GM11168 (cell line): ENCODE measurements around the gene CCDC89.
"Not testable (repeated sequence)": the region's sequence is repeated elsewhere in the genome, so short reads cannot be mapped to it uniquely, and the experiment has no call there.

Source experiments
- in situ Hi-C: fragments of 300-500 bp; cut with MboI; formaldehyde crosslinking; loops from one replicate; pipeline ENCODE4 v1.12.0; 2022; ENCODE audit warnings: low sequenced_read_pairs; ENCODE audit not compliant: unreplicated experiment

Gene CCDC89

GRCh38 chr11:85695546-85695945 is 9.6 kb upstream of the CCDC89 start:
- in situ Hi-C loops = no loop called here

DNA sequence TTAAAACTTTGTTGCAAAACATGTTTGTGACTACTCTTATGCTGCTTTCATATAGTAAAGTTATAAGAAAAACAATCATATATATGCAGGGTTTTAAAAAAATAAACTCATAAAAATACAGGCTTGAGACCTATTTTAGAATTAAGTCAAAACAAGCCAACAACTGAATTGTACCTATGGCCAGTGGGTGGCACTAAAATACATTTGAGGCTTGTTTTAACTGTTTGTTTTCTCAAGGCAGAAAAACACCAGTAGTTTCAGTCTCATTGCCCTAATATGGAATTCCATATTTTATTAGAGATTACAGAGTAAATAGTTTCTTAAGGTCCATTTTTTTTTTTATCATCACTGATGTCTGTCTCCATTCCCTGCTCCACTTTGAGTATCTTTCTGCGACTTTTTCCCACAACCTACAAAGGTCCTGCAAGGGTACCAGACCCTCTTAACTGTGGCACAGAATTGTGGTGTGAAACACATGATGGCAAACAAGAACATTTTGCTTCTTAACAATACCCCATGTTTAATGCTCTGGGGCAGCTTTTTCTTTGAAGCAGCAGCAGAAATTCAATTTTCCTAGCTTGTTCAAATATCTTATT is 8.5 kb upstream of the CCDC89 start:
- in situ Hi-C loops = no loop called here

- in situ Hi-C loops = no loop called here
Measured at GRCh38 chr11:85685125-85685819, 723 bp downstream of the CCDC89 start.

DNA sequence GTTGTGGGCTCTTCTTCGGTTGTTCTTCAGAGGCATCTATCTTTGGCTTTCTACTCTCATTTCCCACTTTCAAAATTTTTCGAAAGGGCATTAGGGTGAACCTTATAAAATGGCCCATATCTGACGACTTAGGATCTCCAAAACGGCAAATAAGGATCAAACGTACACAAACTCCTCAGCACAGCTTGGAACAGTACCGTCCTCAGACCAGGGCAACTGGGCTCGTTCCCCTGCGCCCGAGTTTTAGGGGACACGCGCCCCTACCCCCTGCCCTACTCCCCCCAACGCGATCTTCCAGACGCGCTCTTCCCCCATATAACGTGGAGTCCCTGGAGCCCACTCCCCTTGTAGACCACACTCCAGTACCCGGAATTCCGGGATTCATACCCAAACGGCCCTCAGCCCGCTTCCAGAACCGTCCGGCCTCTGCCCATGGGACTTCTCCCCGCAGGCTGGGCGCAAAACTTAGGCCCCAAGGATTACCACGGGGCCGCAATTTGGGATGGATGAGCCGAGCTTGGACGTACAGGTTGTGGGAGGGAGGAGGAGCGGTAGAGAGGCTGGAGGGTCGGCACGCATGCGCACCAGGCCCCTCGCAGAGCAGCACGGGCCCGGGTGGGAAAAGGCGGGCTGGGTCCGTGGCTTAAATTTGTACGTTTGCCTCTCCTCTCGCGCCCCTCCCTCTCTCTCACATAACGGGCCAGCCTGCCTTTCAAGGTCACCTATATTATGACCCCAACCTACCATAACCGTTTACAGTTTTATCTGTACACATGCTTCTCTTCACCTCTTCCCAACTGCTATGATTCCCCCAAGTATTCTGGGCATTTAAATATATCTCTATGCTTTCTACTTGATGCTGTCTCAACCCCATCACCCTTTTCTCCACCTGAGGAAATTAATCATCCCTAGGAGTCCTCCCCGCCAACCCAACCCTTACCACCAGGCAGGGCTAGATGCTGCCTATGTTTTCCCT is 3.4 kb downstream of the CCDC89 start:
- in situ Hi-C loops = no loop called here

GRCh38 chr11:85680897-85681296 is 5.1 kb downstream of the CCDC89 start:
- in situ Hi-C loops = no loop called here

GRCh38 chr11:85679576-85679975 is 6.4 kb downstream of the CCDC89 start:
- in situ Hi-C loops = no loop called here

- in situ Hi-C loops = no loop called here
Measured at GRCh38 chr11:85673393-85673792, 12.6 kb downstream of the CCDC89 start.

DNA sequence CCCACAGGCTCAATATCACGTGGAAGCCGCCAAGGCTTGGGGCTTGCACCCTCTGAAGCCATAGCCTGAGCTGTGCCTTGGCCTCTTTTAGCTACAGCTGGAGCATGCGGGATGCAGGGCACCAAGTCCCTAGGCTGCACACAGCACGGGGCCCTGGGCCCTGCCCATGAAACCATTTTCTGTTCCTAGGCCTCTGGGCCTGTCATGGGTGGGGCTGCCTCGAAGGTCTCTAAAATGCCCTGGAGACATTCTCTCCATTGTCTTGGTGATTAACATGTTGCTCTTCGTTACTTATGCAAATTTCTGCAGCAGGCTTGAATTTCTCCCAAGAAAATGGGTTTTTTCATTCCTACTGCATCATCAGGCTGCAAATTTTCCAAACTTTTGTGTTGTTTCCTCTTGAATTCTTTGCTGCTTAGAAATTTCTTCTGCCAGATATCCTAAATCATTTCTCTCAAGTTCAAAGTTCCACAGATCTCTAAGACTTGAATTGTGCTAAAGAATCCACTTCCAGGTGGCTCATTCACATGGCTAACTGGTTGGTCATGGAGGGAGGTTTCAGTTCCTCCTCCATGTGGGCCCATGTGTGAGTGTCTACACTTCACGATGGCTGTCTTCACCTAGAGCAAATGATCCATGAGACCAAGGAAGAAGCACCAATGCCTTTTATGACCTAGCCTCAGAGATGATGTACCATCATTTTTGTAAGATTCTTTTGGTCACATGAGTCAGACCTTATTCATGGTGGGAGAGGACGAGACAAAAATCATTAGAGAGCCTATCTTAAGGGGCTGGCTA is 13.7 kb downstream of the CCDC89 start:
- in situ Hi-C loops = no loop called here

DNA sequence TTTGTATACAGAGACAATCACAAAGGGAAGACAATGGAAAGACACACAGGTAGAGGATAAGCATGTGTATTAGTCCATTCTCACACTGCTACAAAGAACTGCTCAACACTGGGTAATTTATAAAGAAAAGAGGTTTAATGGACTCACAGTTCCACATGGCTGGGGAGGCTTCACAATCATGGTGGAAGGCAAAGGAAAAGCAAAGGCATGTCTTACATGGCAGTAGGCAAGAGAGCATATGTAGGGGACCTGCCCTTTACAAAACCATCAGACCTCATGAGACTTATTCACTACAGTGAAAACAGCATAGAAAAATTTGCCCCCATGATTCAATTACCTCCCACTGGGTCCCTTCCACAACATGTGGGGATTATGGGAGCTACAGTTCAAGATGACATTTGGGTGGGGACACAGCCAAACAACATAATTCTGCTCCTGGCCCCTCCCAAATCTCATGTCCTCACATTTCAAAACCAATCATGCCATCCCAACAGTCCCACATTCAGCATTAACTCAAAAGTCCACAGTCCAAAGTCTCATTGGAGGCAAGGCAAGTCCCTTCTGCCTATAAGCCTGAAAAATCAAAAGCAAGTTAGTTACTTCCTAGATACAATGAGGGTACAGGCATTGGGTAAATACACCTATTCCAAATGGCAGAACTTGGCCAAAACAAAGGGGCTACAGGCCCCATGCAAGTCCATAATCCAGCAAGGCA is 14.9 kb downstream of the CCDC89 start:
- in situ Hi-C loops = not testable (repeated sequence)

GRCh38 chr11:85668157-85668556 is 17.8 kb downstream of the CCDC89 start:
- in situ Hi-C loops = no loop called here

DNA sequence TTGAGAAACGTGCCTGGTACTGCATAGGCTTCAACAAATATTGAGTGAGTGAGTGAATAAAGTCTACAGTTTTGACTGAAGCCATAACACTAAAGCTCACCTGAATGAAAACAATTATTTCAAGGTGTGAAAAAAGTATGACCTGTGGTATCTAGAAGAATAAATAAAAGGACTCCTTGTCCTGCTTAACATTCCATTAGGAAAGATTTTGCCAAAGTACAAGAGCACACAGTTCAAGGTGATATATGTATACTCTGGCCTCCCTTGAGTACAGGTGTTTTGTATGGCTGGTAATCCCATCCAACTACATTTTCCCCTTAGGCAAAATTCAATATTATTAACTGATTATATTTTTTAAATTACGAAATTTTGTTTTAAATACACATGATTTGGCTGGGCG is 19.3 kb downstream of the CCDC89 start:
- in situ Hi-C loops = no loop called here

DNA sequence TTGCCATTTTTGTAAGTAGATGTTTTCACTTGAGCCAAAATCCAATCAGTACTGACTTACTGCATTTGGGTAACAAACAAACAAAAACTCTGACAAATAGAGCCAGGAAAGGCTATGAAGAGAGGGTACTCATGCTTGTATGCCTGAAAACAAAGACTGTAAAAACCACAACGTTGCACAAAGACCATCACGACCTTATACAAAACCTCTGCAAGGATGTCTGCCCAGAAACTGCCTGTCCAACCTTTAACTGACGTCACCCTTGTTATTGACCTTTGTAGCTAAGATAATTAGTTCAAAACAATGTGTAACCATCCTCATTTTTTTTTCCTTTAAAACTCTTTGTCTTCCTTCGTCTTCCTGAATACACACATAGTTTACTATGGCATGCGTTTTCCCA is 20.3 kb downstream of the CCDC89 start:
- in situ Hi-C loops = no loop called here

GRCh38 chr11:85664615-85665481 is 21.1 kb downstream of the CCDC89 start, which contains the start of gene CREBZF:
TSS of gene CREBZF (minus strand) at chr11:85665129. CDS start at chr11:85664875, 254 bp downstream.
- in situ Hi-C loops = no loop called here

DNA sequence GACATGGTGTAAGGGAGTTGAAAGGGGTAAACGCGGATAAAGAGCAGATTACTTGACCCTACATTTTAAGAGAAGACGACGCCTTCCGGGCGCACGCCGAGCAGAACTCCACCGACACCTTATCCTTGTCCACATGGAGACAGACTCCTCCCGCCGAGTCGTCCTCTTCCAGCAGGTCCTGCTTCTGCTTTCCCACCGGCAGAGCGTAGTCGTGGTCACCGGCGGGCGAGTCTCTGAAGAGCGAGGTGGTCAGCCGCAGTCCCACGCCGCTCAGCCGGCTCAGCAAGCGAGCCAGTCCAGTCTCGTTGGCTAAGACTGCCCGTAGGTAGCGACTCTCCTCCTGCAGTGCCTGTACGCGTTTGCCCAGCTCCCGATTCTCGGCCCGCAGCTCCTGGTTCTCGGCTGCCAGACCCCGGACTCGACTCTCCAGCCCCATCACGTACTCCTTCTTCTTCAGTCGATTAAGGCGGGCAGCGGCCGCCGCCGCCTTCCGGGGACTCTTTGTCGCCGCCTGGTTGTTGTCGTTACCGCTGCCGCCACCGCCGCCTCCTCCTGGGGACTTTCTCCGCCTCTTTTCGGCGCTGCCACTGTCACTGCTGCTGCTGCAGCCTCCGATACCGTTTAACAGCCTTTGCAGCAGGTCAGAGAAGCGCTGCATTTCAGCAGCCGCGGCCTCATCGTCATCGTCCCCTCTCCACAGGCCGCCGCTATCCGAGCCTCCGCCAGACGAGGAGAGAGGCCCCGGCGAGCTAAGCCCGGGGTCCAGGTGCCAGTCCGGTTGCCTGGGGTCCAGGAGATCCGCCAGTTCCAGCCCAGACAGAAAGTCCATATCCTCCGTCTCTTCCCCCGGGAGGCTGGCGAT is 22.0 kb downstream of the CCDC89 start:
- in situ Hi-C loops = no loop called here

GRCh38 chr11:85663080-85663752 is 22.8 kb downstream of the CCDC89 start:
- in situ Hi-C loops = no loop called here

- in situ Hi-C loops = no loop called here
Measured at GRCh38 chr11:85661972-85662664, 23.9 kb downstream of the CCDC89 start.

- in situ Hi-C loops = no loop called here
Measured at GRCh38 chr11:85658180-85658579, 27.8 kb downstream of the CCDC89 start.
